Mucosa of descending colon (tissue), 3 donors: ENCODE results near the gene HYAL1. TPM values are rescaled to one million over a fixed set of nuclear protein-coding genes. Genes with fewer than 3 reads are reported as not detected.

Experiments used
- ATAC-seq: fragments of 200-7000 bp; cut with Tn5 transposase; one replicate; pipeline ENCODE4 v1.9.1; 2020; ENCODE audit warnings: mild to moderate bottlenecking, moderate library complexity
- DNase-seq, 3 donors: peaks; one replicate each; pipeline ENCODE4 v3.0.0-alpha.2; 2020
- H3K36me3 ChIP-seq: fragments of 200-600 bp; one replicate; pipeline ENCODE4 v1.8.0; 2021; ENCODE audit warnings: low read depth, mild to moderate bottlenecking
- H3K4me1 ChIP-seq: fragments of 200-600 bp; one replicate; pipeline ENCODE4 v1.8.0; 2021; ENCODE audit warnings: low read depth, mild to moderate bottlenecking
- H3K4me3 ChIP-seq: fragments of 200-600 bp; one replicate; pipeline ENCODE4 v1.8.0; 2021; ENCODE audit warnings: mild to moderate bottlenecking
- H3K9me3 ChIP-seq: fragments of 200-600 bp; one replicate; pipeline ENCODE4 v1.8.0; 2021; ENCODE audit warnings: mild to moderate bottlenecking
- intact Hi-C, 2 donors: fragments of 100-400 bp; cut with DNase I in 1 of 2; cut with micrococcal nuclease in 1 of 2; formaldehyde crosslinking; loops; one replicate each; pipeline versions ENCODE4 v1.11.0 to v1.11.1; 2022; cut with DNase I, micrococcal nuclease
- total RNA-seq, 3 donors: library from RNA; stranded (reverse); fragmentation: NEBNext Ultra II Directional in 2 of 3; extraction: Animal tissue kit (Norgen Biotek cat#: 25700) in 2 of 3; gene quantifications; one replicate each; pipeline versions ENCODE4 v1.2.1 to v1.2.4, GENCODE V29; 2021 to 2023
- TF ChIP-seq, protein P1 (sequence below): fragments of 200-600 bp; IDR thresholded peaks from one replicate; pipeline ENCODE4 v1.8.0; 2022; ENCODE audit warnings: antibody characterized with exemption, mild to moderate bottlenecking
- donor health status: DM: no; HTN: no; CAD: no; lungs with moderate emphysema.
- donor health status: DM: no; HTN: no; CAD: no.
- donor health status: DM: no; HTN: yes; CAD: no.

HYAL1 gene
- total RNA-seq, 3 donors from 2014 or later, result 5.3 to 10.0 (median 7.0) TPM

- TF ChIP-seq, protein P1, sequence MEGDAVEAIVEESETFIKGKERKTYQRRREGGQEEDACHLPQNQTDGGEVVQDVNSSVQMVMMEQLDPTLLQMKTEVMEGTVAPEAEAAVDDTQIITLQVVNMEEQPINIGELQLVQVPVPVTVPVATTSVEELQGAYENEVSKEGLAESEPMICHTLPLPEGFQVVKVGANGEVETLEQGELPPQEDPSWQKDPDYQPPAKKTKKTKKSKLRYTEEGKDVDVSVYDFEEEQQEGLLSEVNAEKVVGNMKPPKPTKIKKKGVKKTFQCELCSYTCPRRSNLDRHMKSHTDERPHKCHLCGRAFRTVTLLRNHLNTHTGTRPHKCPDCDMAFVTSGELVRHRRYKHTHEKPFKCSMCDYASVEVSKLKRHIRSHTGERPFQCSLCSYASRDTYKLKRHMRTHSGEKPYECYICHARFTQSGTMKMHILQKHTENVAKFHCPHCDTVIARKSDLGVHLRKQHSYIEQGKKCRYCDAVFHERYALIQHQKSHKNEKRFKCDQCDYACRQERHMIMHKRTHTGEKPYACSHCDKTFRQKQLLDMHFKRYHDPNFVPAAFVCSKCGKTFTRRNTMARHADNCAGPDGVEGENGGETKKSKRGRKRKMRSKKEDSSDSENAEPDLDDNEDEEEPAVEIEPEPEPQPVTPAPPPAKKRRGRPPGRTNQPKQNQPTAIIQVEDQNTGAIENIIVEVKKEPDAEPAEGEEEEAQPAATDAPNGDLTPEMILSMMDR, result no peak
- Histone ChIP-seq H3K9me3 (no peaks in the 10 kb centered on the region), H3K4me3 (no peak overlapping the region), H3K36me3 (peaks cover 3% of the 10 kb centered on the region), H3K4me1 (peaks cover 23% of the 10 kb centered on the region)
- ATAC-seq (no peak), DNase-seq (no peak)
- intact Hi-C loops, result no loop called here
Measured at GRCh38 chr3:50325497-50326181, 22.3 kb upstream of the HYAL1 start.

DNA sequence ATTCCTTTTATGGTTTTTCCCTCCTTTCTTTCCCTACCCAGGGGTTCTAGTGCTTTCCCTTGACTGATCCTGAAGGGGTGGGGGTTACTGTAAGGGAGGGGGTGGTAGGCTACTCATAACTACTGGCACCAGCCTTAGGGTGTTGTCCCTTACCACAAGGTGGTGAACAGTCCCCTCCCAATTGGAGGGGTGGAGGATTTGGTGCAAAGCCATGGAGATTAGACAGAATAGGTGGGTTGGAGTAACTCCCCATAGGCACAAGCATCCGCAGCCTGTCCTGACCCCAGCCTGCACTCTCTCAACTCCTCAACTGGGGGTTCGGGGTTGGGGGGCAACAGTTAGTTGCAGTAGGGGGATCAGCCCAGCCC, 21.7 kb upstream of the HYAL1 start:
- intact Hi-C loops, result no loop called here
- ATAC-seq, result no peak
- no peaks in the 10 kb centered on the region for H3K36me3 ChIP-seq
- no peak overlapping the region for H3K4me3 ChIP-seq
- no peak for DNase-seq
- TF ChIP-seq, protein P1, result no peak
- H3K9me3 ChIP-seq, result no peaks in the 10 kb centered on the region
- H3K4me1 ChIP-seq, result peaks cover 27% of the 10 kb centered on the region

GRCh38 chr3:50324351-50325112, 21.2 kb upstream of the HYAL1 start:
- Histone ChIP-seq H3K36me3 (no peaks in the 10 kb centered on the region), H3K9me3 (no peaks in the 10 kb centered on the region), H3K4me3 (no peak overlapping the region), H3K4me1 (peaks cover 32% of the 10 kb centered on the region)
- TF ChIP-seq, protein P1, result peak; percentile 43
- intact Hi-C loops, result no loop called here
- peak; percentile 72 to 87 (median 78) for DNase-seq
- no peak for ATAC-seq

GRCh38 chr3:50323614-50324199, 20.3 kb upstream of the HYAL1 start:
- peak in 1 of 3 donors; percentile 62 for DNase-seq

DNA sequence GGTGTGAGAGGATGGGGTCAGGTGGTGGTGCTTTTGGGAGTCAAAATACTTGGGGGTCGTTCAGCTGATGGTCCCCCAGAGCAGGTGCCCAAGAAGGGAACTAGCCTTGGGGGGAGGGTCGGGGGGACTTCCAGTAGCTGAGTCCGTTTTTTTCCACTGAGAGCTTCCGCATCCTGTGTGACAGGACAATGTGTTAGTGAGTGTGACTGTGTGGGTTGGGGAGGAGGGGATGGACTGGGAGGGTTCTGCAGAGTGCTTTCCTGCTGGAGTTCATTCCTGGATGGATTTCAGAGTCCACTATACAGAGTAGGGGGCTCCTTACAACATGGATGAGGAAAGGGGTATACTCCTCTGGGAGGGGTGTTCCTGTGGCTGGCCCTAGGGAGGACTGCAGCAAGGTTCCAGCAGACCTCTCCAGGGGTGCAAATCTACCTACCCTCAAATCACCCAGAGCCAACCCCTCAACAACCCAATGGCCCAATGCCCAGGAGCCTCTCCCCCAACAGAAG, 19.8 kb upstream of the HYAL1 start:
- H3K36me3 ChIP-seq, result no peaks in the 10 kb centered on the region
- H3K4me1 ChIP-seq, result peaks cover 45% of the 10 kb centered on the region
- intact Hi-C loops, result no loop called here
- H3K9me3 ChIP-seq, result no peaks in the 10 kb centered on the region
- ATAC-seq (no peak), DNase-seq (no peak)
- TF ChIP-seq, protein P1, result no peak
- H3K4me3 ChIP-seq, result no peak overlapping the region

More at GRCh38 chr3:50323614-50324199, 20.3 kb upstream of the HYAL1 start:
- Histone ChIP-seq H3K36me3 (no peaks in the 10 kb centered on the region), H3K9me3 (no peaks in the 10 kb centered on the region), H3K4me1 (peaks cover 39% of the 10 kb centered on the region), H3K4me3 (no peak overlapping the region)
- no peak for ATAC-seq
- intact Hi-C loops, result no loop called here
- TF ChIP-seq, protein P1, result no peak
